ENCODE data around the gene CAPN13.

The CAPN13 gene

GRCh38 chr2:30730736-30731647, 76.3 kb downstream of the CAPN13 start:
- TF ChIP-seq, protein P1, sequence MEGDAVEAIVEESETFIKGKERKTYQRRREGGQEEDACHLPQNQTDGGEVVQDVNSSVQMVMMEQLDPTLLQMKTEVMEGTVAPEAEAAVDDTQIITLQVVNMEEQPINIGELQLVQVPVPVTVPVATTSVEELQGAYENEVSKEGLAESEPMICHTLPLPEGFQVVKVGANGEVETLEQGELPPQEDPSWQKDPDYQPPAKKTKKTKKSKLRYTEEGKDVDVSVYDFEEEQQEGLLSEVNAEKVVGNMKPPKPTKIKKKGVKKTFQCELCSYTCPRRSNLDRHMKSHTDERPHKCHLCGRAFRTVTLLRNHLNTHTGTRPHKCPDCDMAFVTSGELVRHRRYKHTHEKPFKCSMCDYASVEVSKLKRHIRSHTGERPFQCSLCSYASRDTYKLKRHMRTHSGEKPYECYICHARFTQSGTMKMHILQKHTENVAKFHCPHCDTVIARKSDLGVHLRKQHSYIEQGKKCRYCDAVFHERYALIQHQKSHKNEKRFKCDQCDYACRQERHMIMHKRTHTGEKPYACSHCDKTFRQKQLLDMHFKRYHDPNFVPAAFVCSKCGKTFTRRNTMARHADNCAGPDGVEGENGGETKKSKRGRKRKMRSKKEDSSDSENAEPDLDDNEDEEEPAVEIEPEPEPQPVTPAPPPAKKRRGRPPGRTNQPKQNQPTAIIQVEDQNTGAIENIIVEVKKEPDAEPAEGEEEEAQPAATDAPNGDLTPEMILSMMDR (IDR thresholded peaks at IDR 0.05; ENCODE audit: extremely low read depth, missing control alignments) = no peak
- no peak for DNase-seq (ENCODE audit: low spot score)

DNA sequence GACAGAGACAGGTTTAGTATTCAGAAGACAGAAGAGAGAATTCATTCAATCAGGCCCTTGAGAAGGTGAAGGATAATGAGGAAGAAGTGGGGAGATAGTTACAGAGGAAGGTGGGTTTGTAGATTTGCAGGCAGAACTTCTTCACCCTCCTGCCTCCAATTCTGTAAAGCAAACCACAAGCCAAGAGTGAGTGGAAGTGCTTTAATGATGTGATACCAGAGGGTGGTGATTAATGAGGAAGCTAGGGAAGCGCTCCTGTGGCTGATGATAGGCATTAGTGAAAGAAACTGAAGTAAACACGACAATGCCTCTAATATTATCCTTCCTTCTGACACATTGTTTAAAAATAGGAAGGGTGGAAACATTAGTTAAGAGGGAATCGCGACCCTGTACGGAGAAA, 78.2 kb downstream of the CAPN13 start:
- TF ChIP-seq, protein P1 (IDR thresholded peaks at IDR 0.05; ENCODE audit: extremely low read depth, missing control alignments) = no peak
- DNase-seq (ENCODE audit: low spot score) = no peak

- TF ChIP-seq, protein P1 (IDR thresholded peaks at IDR 0.05; ENCODE audit: extremely low read depth, missing control alignments) = no peak
- DNase-seq (ENCODE audit: low spot score) = no peak
Observed at GRCh38 chr2:30722936-30723725, 84.1 kb downstream of the CAPN13 start.

GRCh38 chr2:30721668-30722647, 85.3 kb downstream of the CAPN13 start:
- TF ChIP-seq, protein P1 (IDR thresholded peaks at IDR 0.05; ENCODE audit: extremely low read depth, missing control alignments) = no peak
- DNase-seq (ENCODE audit: low spot score) = no peak

GRCh38 chr2:30721241-30721640, 86.0 kb downstream of the CAPN13 start:
- no peak for DNase-seq (ENCODE audit: low spot score)
- TF ChIP-seq, protein P1 (IDR thresholded peaks at IDR 0.05; ENCODE audit: extremely low read depth, missing control alignments) = no peak

GRCh38 chr2:30717081-30717650, 90.1 kb downstream of the CAPN13 start:
- no peak for DNase-seq (ENCODE audit: low spot score)
- TF ChIP-seq, protein P1 (IDR thresholded peaks at IDR 0.05; ENCODE audit: extremely low read depth, missing control alignments) = no peak

All from GM20000 (cell line).